ENCODE measurements around the gene CCL1.

- TF ChIP-seq CTCF (conservative IDR thresholded peaks at IDR 0.05) = no peak
- no peak for TF ChIP-seq EZH2 (IDR thresholded peaks at IDR 0.05; ENCODE audit: low read depth)
Measured at GRCh38 chr17:34357398-34357797, 5.6 kb downstream of the CCL1 start.
